Kidney (tissue), 22 donors: ENCODE data around the gene CETP. TPM values are rescaled to one million over a fixed set of nuclear protein-coding genes. Genes with fewer than 3 reads are reported as not detected.

Source experiments
- DNase-seq, 5 donors: peaks; one replicate each; pipeline ENCODE4 v3.0.0-alpha.2; 2013 to 2020
- FAIRE-seq: peaks from 2 replicates; lab custom pipeline; 2012; peaks lifted over from hg19 to GRCh38; lab: Jason Lieb, UNC
- H3K27ac ChIP-seq, 2 donors: one replicate each; pipeline ENCODE4 v1.7.0; 2013; ENCODE audit warnings: low read depth in 2 of 2, low read length in 2 of 2, inconsistent platforms in 1 of 2
- H3K27me3 ChIP-seq: one replicate; pipeline ENCODE4 v1.7.1; 2013; ENCODE audit warnings: low read length, inconsistent platforms; ENCODE audit not compliant: control insufficient read depth, insufficient read depth
- H3K36me3 ChIP-seq, 3 donors: one replicate each; pipeline versions ENCODE4 v1.7.0 to v1.7.1; 2013; ENCODE audit warnings: low read length in 3 of 3, control low read depth in 1 of 3, inconsistent platforms in 1 of 3; ENCODE audit not compliant: insufficient read depth in 3 of 3, control insufficient read depth in 2 of 3
- H3K4me1 ChIP-seq, 3 donors: one replicate each; pipeline versions ENCODE4 v1.7.0 to v1.7.1; 2013; ENCODE audit warnings: low read length in 3 of 3, inconsistent platforms in 1 of 3, low read depth in 1 of 3; ENCODE audit not compliant: control insufficient read depth in 2 of 3, insufficient read depth in 2 of 3
- H3K4me3 ChIP-seq, 3 donors: one replicate each; pipeline versions ENCODE4 v1.7.0 to v1.8.1; 2013; ENCODE audit warnings: low read length in 3 of 3, control low read depth in 1 of 3, inconsistent platforms in 1 of 3
- H3K9ac ChIP-seq, 3 donors: one replicate each; pipeline versions ENCODE4 v1.7.0 to v1.7.1; 2013; ENCODE audit warnings: low read length in 3 of 3, control low read depth in 1 of 3, inconsistent platforms in 1 of 3
- H3K9me3 ChIP-seq, 3 donors: one replicate each; pipeline versions ENCODE4 v1.7.0 to v1.7.1; 2013; ENCODE audit warnings: low read length in 3 of 3, control low read depth in 1 of 3, inconsistent platforms in 1 of 3; ENCODE audit not compliant: control insufficient read depth in 2 of 3, insufficient read depth in 1 of 3
- intact Hi-C: fragments of 100-400 bp; cut with DNase I; formaldehyde crosslinking; loops from one replicate; pipeline ENCODE4 v1.11.1; 2022
- long read RNA-seq, 10 donors: library from polyadenylated mRNA in 1 of 10; unstranded in 1 of 10; transcript quantifications; one replicate each; pipeline ENCODE4 v2.0.0 and lab custom pipeline, GENCODE V29; 2021 to 2026
- polyA plus RNA-seq: library from polyadenylated mRNA; stranded (reverse); fragments of 350-450 nt; fragmentation: Illumina TruSeq; extraction: RNeasy Lipid Tissue Mini Kit (QIAGEN cat#74804); gene quantifications from one replicate; pipeline ENCODE4 v1.2.3, GENCODE V29; 2014; ENCODE audit warnings: low read depth, low replicate concordance; ENCODE audit not compliant: insufficient read depth
- total RNA-seq: library from RNA; stranded (reverse); fragmentation: NEBNext Ultra II Directional; extraction: Animal tissue kit (Norgen Biotek cat#: 25700); gene quantifications from one replicate; pipeline ENCODE4 v1.2.1, GENCODE V29; 2021
- TF ChIP-seq, protein P1 (sequence below): IDR thresholded peaks from 3 replicates; pipeline ENCODE4 v1.5.1; 2012; ENCODE audit warnings: mild to moderate bottlenecking, moderate library complexity, borderline replicate concordance; ENCODE audit not compliant: insufficient read depth; ENCODE audit errors: extremely low read depth
- donor health status: control.
- donor health status: control.
- donor health status: control.
- donor health status: control.
- donor health status: control.
- donor health status: DM: yes; HTN: yes; CAD: no.
- donor health status: Normal renal cell carcinoma (clear cell type).

CETP gene
- 1.3 TPM for total RNA-seq
- 2.1 TPM for polyA plus RNA-seq
- long read RNA-seq, donor 1, result 0 reads
- long read RNA-seq, donor 2, partial matches to known transcripts, result 0 of 3 reads
- long read RNA-seq, donor 2, other reads (novel, unspliced or antisense), result 0 of 3 reads
- long read RNA-seq, donor 3, partial matches to known transcripts, result 0 of 4 reads
- long read RNA-seq, donor 3, other reads (novel, unspliced or antisense), result 0 of 4 reads
- long read RNA-seq, donor 4, partial matches to known transcripts, result 0 of 3 reads
- long read RNA-seq, donor 4, other reads (novel, unspliced or antisense), result 0 of 3 reads
- long read RNA-seq, donor 5, partial matches to known transcripts, result 0 of 2 reads
- long read RNA-seq, donor 5, other reads (novel, unspliced or antisense), result 0 of 2 reads
- long read RNA-seq, donor 6, partial matches to known transcripts, result 0 of 4 reads
- long read RNA-seq, donor 6, other reads (novel, unspliced or antisense), result 0 of 4 reads
- long read RNA-seq, donor 7, partial matches to known transcripts, result 0 of 2 reads
- long read RNA-seq, donor 7, other reads (novel, unspliced or antisense), result 0 of 2 reads
- long read RNA-seq, donor 8, partial matches to known transcripts, result 0 of 2 reads
- long read RNA-seq, donor 8, other reads (novel, unspliced or antisense), result 0 of 2 reads
- long read RNA-seq, donor 9, partial matches to known transcripts, result 0 of 3 reads
- long read RNA-seq, donor 9, other reads (novel, unspliced or antisense), result 0 of 3 reads
- long read RNA-seq, donor 10, result 0 reads

DNA sequence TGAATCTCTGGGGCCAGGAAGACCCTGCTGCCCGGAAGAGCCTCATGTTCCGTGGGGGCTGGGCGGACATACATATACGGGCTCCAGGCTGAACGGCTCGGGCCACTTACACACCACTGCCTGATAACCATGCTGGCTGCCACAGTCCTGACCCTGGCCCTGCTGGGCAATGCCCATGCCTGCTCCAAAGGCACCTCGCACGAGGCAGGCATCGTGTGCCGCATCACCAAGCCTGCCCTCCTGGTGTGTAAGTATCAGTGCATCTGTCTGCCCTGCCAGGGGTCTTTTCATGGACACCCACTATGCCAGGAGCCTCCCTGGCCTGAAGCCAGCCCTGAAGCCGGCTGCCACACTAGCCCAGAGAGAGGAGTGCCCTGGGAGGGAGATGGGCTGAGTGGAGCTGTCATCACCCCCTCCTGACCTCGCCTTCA is at the start of gene CETP:
CETP (plus strand) TSS at position 100 of the 431 bp plus-strand sequence; CDS start at position 130, 30 bp downstream.
- Histone ChIP-seq H3K27me3 (no peaks in the 10 kb centered on the region), H3K9ac (peak within 1 kb of the TSS in 1 of 3 donors; percentile 22), H3K9me3 (no peaks in the 10 kb centered on the region), H3K36me3 (no peaks in the 10 kb centered on the region), H3K4me1 (peaks cover 0 to 14% (median 7%) of the 10 kb centered on the region in 3 donors), H3K4me3 (no peak within 1 kb of the TSS), H3K27ac (peak within 1 kb of the TSS; percentile 13 to 57)
- no peak for FAIRE-seq
- TF ChIP-seq, protein P1, sequence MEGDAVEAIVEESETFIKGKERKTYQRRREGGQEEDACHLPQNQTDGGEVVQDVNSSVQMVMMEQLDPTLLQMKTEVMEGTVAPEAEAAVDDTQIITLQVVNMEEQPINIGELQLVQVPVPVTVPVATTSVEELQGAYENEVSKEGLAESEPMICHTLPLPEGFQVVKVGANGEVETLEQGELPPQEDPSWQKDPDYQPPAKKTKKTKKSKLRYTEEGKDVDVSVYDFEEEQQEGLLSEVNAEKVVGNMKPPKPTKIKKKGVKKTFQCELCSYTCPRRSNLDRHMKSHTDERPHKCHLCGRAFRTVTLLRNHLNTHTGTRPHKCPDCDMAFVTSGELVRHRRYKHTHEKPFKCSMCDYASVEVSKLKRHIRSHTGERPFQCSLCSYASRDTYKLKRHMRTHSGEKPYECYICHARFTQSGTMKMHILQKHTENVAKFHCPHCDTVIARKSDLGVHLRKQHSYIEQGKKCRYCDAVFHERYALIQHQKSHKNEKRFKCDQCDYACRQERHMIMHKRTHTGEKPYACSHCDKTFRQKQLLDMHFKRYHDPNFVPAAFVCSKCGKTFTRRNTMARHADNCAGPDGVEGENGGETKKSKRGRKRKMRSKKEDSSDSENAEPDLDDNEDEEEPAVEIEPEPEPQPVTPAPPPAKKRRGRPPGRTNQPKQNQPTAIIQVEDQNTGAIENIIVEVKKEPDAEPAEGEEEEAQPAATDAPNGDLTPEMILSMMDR, result no peak
- peak in 2 of 5 donors; percentile 16 to 63 for DNase-seq
- intact Hi-C loops, result no loop called here

- DNase-seq (peak in 1 of 5 donors; percentile 64), FAIRE-seq (no peak)
- Histone ChIP-seq H3K4me1 (peaks cover 0 to 22% (median 12%) of the 10 kb centered on the region in 3 donors), H3K27ac (peak overlapping the region in 1 of 2 donors; percentile 33), H3K4me3 (no peak overlapping the region), H3K36me3 (no peaks in the 10 kb centered on the region), H3K9me3 (no peaks in the 10 kb centered on the region), H3K9ac (no peak overlapping the region), H3K27me3 (no peaks in the 10 kb centered on the region)
- intact Hi-C loops, result no loop called here
- TF ChIP-seq, protein P1, result no peak
These were observed 48.7 kb upstream of the CETP start for GRCh38 chr16:56912746-56913708.

GRCh38 chr16:56914896-56915295 is 46.9 kb upstream of the CETP start:
- no peak for FAIRE-seq
- no peak for DNase-seq
- Histone ChIP-seq H3K27ac (peak overlapping the region; percentile 20 to 61), H3K4me3 (no peak overlapping the region), H3K4me1 (peaks cover 0 to 22% (median 12%) of the 10 kb centered on the region in 3 donors), H3K27me3 (no peaks in the 10 kb centered on the region), H3K9ac (no peak overlapping the region), H3K9me3 (no peaks in the 10 kb centered on the region), H3K36me3 (no peaks in the 10 kb centered on the region)
- intact Hi-C loops, result no loop called here
- TF ChIP-seq, protein P1, result no peak
